GM19438 (cell line): ENCODE data around the gene INPP5D.
"Not testable (repeated sequence)": the region's sequence is repeated elsewhere in the genome, so short reads cannot be mapped to it uniquely, and the experiment has no call there.

Source experiments
- ATAC-seq: cut with Tn5 transposase; IDR thresholded peaks from one replicate; pipeline ENCODE4 v1.9.1; 2021; ENCODE audit warnings: low read depth; ENCODE audit not compliant: unreplicated experiment

INPP5D gene

DNA sequence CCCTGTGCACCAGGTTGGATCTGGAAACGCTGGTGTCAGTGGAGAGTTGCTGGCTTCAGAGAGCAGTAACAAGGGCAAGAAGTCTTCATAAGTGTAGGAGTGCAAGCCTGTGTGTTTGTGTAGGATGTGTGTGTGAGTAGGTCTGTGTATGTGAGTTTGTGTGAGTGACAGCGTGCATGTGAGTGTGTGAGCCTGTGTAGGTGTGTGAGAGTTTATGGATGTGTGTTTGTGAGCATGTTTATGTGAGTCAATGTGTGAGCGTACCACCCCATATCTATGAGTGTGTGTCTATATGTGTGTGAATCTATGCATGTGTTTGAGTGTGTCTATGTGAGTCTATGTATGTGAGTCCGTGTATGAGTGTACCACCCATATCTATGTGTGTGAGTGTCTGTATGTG lies 104.8 kb downstream of the INPP5D start:
- no peak for ATAC-seq

DNA sequence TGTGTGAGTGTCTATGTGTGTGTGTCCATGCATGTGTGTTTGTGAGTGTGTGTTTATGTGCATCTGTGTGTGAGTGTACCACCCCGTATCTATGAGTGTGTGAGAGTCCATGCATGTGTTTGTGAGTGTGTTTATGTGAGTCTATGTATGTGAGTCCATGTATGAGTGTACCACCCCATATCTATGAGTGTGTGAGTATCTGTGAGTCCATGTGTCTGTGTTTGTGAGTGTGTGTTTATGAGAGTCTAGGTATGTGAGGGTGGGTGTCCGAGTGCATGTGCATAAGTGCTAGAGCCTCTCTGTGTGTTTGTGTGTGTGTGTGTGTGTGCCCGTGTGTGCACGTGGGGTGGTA lies 105.4 kb downstream of the INPP5D start:
- no peak for ATAC-seq

DNA sequence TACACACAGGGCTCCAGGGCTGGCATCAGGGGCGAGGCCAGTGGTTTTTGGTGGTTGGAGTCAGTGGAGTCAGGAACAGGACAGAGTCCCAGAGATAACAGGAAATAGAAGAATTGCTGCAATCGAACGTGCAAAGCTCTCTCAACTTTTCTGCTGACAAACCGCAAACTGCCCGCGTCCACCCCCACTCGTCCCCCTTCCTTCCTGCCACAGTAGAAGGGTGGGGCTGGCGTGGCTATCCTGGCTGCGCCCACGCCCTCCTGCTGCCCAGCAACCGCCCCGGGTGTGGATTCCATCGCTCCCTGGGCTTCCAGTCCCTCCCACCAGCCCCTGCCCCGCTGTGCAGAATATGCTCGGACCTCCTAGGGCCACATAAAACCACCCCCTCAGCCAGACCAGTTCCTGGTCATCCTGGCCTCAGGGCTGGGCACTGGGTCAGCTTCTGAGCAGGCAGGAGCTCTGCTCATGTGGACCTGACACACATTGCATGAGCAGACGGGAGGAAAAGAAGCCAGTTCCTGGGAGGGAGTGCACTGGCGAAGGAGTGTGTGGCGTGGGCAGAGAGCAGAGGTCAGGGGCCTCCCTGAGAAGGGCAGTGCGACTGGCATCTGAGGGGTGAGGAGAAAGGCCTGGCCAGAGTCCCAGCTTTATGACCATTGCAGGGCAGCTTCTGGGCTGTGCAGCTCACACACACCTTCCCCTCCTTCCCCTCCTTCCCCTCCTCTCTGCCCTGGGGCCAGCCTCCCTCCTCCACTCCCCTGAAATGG lies 105.9 kb downstream of the INPP5D start:
- no peak for ATAC-seq

DNA sequence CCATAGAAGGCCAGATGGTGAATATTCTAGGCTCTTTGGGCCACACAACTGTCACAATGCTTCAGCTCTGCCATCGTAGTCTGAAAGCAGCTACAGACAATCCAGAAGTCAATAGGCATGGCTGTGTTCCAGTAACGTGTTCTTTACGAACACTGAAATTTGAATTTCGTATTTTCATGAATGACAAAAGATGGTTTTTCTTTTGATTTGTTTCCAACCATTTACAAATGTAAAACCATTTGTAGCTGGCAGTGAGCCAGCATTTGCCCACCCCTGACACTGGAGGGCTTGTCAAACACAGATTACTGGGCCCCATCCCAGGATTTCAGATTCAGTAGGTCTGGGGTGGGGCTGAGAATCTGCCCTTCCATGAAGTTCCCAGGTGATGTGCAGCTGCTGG lies 108.3 kb downstream of the INPP5D start:
- no peak for ATAC-seq

DNA sequence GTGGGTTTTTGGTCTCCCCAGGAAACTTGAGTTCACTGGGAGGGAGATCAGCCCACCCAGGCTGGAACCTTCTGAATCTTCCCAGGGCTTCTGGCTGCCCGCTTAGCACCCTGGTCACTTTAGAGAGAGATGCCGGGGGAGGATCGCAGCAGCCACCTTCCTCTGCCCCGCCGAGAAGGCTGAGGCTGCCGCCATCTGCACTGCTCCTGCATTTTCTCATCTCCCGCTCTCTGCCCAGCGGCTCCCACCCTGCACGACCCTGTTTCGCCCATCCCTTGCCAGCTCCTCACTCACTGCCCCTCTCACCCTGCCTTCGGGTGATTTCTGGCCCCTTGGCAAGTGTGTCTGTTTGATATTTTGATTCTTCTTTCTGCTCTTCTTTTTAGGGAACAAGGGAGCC lies 108.8 kb downstream of the INPP5D start:
- no peak for ATAC-seq

DNA sequence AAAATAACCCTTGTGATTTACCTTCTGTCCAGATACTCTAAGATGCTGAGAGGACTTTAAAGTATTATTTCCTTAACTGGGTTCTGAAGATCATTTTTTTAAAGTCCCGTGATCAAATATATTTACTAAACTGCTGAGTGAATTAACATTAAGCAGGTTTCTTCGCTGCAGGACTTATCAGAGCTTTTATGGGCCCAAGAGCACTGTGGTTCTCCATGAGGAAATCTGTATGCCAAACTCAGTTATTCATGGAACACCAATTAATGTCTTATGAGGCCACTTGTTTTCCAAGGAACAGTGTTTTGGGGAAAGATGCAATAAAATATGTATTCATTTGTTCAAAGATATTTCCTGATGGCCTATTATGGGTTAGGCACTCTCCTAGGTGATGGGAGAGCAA lies 111.2 kb downstream of the INPP5D start:
- ATAC-seq: no peak

DNA sequence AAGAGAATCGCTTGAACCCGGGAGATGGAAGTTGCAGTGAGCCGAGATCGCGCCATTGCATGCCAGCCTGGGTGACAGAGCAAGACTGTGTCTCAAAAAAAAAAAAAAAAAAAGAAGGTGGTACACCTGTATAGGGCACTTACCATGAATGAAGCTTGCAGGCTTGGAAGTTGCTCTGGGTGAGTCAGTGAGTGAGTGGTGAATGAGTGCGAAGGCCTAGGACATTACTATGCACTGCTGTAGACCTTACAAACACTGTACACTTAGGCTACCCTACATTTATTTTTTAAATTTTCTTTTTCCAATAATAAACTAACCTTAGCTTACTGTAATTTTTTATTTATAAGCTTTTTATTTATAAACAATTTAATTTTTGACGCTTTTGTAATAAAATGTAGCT lies 113.0 kb downstream of the INPP5D start:
- ATAC-seq: no peak

DNA sequence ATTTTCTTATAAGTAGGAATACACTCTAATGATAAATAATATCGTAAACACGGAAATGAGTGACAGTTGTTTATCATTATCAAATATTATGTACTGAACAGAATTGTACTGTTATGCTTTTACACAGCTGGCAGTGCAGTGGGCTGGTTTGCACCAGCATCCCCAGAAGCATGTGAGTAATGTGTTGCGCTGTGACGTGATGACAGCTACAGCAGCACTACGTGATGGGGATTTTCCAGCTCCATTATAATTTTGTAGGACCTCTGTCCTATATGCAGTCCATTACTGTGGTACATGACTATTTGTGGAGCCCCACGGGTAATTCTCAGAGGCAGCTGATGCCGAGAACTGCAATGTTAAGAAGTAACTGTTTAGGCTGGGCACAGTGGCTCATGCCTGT lies 114.0 kb downstream of the INPP5D start:
- no peak for ATAC-seq

DNA sequence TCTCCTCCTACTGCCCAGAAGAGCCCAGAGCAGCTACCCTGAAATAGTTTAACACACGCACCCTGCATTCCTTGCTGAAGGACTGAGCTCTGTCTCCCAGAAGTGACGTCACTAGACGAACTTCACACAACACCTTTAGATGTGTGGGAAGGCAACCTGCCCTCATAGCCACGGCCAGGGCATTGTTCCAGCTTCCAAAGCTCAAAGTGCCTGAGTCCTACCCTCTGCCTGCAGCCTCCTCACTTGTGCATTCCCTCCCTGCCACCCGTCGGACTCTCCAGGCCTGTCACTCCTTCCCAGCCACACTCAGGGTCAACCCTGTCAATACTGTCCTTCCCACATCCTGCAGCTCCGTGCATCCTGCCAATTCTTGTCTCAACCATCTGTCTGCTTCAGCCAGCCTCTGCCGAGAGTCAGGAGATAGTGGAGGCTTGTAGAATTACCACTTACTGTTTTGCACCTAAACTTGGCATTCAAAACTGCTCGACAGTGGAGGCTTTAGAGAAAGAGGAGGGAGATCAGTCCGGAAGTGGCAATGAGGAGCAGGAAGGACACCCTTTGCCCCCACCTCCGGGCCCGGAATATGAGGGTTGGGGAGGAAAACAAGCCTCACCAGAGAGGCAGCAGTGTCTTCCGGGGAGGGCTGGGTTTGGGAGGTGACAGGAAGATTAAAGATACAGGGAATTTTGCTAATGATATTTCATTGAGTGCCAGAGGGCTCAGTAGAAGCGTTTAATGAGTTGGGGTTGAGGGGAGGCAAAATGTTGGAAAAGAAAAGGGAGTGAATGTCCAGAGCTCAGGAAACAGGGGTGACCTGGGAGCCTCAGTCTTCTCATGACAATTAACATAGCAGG lies 119.1 kb downstream of the INPP5D start:
- no peak for ATAC-seq

DNA sequence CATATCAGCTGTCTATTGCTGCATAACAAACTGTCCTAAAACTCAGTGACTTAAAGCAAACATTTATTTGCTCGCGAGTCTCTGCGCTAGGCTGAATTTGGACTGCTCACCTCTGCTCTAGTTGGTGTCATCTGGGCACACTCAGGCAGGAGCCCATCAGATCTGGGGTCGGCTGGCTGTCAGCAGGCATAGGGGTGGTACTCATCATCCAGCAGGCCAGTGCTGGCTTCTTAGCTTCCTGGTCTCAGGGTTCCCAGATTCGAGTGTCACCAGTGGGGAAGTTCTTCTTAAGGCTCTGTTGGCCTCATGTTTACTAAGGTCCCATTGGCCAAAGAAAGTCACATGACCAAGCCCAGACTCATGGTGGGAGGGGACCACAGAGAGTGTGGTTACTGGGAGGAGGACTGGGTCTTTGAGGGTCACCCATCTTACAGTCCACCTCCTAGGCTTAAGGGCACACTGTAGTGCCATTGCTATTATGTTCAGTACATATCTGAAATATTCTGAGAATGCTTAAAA lies 119.8 kb downstream of the INPP5D start:
- ATAC-seq: no peak

DNA sequence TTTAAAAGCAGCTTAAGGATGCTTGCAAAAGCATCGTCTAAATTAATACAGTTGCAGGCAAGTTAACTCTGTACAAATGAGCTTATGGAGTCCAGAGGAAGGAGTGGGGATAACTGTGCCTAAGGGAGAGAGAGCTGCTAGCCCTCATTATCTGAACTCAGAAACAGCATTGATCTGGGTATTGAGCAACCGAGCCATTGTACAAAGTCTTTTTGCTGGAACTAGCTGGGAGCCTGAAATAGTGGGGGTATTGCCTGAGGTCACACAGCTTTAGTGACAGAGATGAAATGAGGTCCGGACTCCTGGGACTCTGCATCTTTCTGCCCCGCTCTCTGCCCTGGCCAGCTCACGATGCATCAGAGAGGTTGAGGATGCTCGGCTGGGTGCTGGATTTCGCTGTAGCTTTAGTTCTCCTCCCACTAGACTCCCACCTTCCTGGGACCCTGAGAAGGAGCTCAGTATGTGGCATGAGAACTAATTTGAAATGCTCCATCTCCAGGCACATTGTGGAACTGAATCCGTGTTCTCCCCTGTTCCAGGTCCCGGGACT lies 123.8 kb downstream of the INPP5D start:
- ATAC-seq: no peak

DNA sequence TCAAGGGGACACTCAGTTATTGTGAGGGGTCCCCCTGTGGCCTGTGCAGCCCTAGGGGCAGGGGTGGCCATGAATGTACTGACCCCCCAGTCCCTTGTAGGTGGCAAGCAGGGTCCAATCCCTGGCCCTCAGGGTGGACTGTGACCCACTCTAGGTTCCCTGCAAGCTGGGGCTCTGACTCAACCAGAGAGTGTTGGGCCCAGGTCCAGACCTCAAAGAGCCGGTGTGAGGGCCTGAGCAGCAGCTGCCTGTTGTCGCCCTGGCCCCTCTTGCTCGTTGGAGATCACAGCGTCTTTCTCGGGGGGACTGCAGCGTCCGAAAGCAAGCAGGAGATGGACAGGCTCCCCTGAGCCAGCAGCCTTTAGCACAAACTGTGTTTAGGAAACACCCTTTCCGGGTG lies 124.5 kb downstream of the INPP5D start:
- ATAC-seq: no peak

DNA sequence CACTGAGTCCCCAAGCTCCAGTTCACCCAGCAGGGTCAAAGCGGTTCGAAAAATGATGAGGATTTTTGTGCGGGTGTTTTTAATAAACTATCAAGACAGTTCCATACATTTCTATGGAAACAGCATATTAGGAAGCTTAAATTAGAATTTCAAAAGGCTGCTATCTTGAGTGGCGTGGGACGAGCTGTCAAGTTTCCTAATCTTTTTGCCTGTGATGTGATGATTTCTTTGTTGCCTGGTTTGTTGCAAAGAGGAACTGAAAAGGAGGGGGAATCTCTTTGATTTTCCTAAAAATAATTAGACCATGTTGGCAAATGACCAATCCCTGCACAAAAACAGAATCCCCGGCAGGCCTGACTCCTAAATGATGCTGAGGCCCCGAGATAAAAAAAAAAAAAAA lies 125.2 kb downstream of the INPP5D start:
- no peak for ATAC-seq

DNA sequence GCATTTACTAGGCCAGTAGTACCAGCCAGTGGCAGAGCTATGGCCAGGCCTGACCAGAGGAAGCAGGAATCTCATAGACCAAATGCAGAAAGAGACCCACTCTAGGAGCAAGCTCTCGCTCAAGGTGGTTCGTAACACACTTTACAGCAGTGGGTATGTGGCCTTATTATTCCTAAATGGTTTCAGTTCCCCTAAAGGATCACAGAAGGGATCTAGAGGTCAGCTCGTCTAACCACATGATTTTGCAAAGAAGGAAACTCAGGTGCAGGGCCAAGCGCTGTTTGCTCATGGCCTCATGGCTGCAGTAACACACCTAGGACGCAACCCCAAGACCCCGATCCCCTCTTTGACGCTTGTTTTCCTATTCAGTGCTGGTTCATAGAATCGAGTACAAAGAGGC lies 125.8 kb downstream of the INPP5D start:
- ATAC-seq: no peak

DNA sequence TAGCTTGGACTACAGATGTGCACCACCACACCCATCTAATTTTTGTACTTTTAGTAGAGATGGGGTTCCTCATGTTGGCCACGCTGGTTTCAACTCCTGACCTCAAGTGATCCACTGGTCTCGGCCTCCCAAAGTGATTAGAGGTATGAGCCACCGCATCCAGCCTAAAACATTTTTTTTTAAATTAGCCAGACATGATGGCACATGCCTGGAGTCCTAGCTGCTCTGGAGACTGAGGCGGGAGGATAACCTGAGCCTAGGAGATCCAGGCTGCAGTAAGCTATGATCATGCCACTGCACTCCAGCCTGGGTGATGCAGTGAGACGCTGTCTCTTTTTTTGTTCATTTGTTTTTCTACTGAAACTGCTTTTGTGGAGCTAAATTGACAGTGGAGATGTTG lies 126.7 kb downstream of the INPP5D start:
- no peak for ATAC-seq

DNA sequence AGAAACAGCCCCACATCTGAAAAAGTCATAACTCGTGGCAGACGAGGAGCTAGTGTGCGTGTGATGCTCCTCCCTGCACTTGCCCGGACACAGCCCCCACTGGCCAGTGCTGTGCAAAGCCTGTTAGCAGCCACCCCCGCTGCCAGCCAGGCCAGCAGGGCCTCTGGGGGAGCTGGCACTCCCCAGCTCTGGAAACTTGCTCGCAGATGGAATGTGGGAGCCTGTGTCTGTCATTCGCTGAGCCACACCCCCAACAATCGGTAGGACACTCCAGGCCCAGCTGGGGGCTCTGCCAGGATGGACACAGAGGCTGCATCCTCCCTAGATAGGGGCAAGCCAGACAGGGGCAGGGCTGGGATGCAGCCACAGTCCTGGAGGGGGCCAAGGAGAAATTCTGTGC lies 128.9 kb downstream of the INPP5D start:
- no peak for ATAC-seq

DNA sequence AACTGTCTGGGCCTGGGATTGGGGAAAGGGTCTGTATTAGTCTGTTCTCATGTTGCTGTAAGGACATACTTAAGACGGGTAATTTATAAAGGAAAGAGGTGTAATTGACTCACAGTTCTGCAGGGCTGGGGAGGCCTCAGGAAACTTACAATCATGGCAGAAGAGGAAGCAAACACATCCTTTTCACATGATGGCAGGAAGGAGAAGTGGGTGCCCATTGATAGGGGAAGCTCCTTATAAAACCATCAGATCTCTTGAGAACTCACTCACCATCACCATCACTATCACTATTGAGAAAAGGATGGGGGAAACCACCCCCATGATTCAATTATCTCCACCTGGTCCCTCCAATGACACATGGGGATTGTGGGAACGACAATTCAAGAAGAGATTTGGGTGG lies 130.9 kb downstream of the INPP5D start:
- ATAC-seq: not testable (repeated sequence)

DNA sequence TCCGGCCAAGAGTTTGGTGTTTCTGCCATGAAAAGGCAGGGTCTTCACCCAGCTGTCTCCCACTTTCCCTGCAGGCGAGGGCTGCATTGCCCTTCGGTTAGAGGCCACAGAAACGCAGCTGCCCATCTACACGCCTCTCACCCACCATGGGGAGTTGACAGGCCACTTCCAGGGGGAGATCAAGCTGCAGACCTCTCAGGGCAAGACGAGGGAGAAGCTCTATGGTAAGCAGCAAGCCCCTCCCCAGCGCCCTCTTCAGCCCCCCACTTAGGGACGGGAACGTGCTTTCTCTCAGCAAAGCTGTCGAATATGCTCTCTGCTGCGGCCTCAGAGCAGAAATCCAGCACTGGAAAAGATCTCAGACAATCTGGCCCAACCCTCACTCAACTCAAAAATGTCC lies 133.6 kb downstream of the INPP5D start:
- ATAC-seq: no peak

DNA sequence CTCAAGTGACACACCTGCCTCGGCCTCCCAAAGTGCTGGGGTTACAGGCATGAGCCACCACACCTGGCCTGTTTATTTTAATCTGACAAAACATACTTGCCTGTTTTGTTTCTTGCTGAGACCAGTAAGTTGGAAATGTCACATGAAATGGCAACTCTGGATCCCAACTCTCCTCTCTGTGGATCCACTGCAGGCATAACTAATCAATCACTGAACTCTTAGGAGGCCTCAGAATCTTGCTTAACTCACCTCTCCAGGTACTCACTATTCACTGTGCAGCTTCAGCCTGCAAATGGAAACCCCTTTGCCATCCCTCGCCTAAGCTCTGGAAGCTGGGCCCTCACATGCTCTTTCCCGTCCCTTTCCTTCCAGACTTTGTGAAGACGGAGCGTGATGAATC lies 134.9 kb downstream of the INPP5D start:
- ATAC-seq: no peak

DNA sequence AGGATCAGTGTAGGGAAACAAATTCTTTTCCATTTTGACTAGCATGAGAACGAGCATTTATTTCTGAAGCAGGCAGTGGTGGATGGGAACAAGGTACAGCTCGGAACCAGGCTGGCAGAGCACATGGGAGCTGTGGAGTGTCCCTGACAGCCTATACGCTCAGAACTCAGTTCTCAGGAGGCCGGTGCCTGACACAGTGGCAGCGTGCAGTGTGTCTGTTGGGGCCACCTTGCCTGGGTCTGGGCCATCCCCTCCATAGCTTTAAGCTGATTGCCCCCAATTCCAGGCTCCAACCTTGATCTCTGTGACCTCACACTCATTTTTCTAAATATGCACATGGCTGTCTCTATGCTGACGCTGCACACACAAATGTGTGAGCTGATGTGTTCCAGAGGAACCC lies 136.9 kb downstream of the INPP5D start:
- ATAC-seq: no peak

DNA sequence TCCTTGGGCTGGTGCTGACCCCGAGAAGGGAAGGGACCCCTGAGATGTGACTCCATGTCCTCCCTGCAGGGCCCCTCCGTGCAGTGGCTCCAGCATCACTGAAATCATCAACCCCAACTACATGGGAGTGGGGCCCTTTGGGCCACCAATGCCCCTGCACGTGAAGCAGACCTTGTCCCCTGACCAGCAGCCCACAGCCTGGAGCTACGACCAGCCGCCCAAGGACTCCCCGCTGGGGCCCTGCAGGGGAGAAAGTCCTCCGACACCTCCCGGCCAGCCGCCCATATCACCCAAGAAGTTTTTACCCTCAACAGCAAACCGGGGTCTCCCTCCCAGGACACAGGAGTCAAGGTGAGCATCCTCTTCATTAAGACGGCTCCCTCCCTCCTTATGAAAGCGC lies 137.9 kb downstream of the INPP5D start:
- ATAC-seq: no peak

DNA sequence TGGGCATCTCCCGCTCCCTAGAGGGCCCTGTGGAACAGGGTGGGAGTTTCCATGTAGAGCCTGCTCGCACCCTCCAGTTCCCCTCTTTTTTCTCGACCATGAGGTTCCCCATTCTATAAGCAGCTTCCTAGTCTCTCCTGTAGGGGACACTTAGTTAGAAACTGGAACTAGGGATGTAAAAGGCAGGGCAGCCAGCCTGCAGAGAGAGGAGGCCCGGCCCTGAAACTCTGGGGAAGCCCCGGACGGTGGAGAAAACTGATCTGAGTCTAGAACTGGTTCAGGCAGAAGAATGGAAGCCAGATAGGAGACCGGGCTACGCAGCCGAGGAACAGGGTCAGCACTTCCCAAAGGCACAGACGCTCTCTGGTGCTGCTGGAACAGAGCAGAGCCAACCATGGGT lies 139.7 kb downstream of the INPP5D start:
- no peak for ATAC-seq
